LNCAP (cell line): ENCODE measurements around the gene PRG2.

Source experiments
- CTCF ChIP-seq: fragments of 450-650 bp; IDR thresholded peaks from 2 replicates; pipeline ENCODE4 v1.5.1; 2017; ENCODE audit warnings: mild to moderate bottlenecking

PRG2 gene

GRCh38 chr11:57430952-57431351 lies 40.5 kb upstream of the PRG2 start:
- TF ChIP-seq CTCF: no peak

DNA sequence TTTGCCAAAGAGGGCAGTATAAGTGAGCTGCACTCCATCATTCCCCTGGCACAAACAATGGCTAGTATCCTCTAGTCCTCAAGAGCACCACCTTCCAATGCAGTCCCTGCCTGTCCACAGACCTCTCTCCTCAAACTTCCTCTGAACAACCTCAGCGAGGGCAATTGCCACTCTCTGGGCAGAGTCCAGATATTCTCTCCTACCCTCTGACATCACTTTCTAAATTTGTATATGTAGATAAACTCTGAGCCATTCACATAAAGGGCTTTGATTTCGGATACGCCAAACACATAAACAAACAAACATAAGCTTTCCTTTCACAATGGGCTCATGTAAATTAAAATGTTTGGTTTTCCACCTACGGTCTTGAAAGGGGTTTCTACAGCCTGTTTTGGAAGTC lies 39.5 kb upstream of the PRG2 start:
- no peak for TF ChIP-seq CTCF

DNA sequence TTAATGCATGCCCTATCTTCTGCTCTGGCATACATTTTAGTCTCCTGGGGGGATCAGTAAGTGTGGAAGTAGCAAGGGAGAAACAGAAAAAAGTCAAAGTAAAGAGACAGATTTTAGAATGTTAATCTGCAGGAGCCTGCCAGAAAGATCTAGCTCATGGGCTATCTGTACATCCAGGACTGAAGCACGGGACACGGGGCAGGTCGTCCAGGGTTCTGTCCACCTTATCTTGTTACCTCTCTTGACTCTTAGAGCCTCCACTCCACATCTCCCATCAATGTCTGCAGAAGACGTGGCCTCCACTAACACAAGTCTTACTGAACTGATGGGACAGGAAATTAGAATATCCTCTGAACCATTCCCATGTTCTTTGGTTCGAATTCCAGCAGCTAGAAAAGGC lies 38.2 kb upstream of the PRG2 start:
- TF ChIP-seq CTCF: no peak

GRCh38 chr11:57427727-57428082 lies 37.3 kb upstream of the PRG2 start:
- TF ChIP-seq CTCF: no peak

DNA sequence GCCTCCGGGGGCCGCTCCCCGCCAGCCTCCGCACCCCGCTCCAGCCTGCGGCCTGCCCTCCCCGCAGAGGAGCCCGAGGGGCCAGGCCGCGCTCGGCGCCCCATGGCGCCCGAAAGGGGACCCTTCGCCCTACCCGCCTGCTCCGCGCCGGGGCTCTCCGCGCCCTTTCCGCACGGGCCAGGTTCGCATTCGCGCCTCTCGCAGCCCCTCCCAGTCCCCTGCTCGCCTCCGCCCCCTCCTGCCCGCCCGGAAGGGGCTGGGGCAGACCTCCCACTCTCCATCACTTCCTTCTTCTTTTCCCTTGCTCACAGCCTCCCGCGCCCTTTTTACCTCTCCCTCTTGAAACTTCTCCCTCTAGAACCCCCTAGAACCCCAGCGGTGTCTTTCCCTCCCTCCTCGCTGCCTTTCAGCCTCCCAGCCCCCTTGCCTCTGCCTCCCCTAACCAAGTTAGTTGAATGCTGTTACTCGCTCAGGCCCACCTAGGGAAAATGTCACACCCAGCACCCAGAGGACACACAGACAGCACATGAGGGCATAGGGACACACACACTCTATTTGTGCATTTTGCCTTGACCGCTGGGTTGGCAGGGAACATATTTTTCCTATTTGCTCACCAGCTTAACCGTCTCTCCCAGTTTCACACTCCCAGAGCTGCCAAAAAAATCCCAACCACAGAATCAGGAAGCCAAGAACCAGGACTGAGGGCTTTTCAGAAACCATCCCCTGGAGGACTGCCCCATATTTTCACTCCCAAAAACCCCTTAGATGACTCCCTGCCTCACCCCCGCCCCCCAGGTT lies 36.7 kb upstream of the PRG2 start, which contains the start of gene SLC43A3:
TSS of gene SLC43A3 (minus strand) at position 193 of the 798 bp plus-strand sequence. CDS start 949 bp downstream, outside the sequence.
- TF ChIP-seq CTCF: no peak

- TF ChIP-seq CTCF: no peak
Measured at GRCh38 chr11:57426439-57426928, 36.0 kb upstream of the PRG2 start.

DNA sequence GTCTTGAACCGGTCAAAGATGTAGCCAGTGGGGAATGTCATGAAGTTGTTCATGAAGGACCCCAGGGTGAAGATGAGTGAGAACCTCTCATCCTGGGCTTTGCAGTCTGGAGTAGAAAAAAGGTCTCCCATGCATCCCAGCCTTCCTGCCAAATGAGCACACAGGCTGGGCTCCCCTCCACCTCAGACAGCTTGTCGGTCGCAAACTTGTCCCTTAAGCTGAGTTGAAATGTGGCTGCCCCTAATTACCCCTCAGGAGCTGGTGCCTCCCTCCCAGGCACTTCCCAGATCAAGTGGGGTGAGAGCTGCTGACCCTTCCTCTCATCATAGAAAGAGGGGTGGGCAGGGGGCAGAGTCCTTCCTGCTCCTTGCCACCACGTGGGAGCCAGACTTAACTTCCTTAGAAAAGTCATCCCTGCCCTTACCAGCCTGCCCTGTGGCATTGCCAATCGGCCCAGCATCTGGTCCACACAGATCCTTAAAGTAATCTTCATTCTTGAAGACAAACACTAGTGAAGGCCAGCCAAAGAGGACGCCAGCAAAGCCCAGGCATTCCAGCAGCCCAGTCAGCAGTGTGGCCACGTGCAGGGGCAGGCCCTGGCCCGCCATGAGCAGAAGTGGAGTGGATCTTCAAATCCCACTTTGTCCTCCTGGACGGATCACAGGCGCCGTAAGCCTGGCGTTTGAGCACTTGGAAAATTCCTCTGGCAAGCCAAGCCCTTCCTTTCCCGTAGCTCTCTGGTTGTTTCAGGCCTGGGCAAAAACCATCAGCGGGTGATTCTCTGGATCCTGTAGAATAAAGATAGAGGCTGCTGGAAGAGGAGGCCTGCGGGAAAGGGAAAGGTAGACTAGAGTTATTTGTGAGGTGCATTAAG lies 35.4 kb upstream of the PRG2 start:
- TF ChIP-seq CTCF: no peak
